ENCODE data around the gene RASSF3. TPM values are rescaled to one million over a fixed set of nuclear protein-coding genes. Genes with fewer than 3 reads are reported as not detected.

RASSF3 gene
- total and polyA plus RNA-seq, 4 donors, result 26.7 to 60.9 (median 33.5) TPM

DNA sequence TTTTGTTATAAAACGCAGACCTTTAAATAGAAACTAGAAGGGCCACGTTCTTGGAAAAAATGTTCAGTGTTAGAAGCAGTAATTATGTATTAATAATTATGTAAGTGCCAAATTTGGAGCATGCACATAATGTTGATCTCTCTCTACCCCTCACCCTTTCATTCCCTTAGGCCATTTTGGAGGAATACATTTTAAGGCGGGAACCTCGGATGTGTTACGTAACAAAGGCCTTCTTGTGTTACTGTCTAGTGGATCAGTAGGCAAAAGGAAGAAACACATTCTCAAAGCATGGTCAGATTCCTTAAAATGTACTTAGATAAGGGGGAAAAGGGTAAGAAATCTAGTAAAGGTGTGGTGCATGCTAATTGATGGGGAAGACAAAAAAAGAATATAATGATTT is 52.7 kb downstream of the RASSF3 start:
- no peak for ATAC-seq (ENCODE audit: insufficient read depth, low FRiP score)
- no peak for TF ChIP-seq CTCF (IDR thresholded peaks at IDR 0.05; ENCODE audit: control extremely low read depth, extremely low read depth)
- H3K9ac ChIP-seq (ENCODE audit: insufficient read depth in 1 of 2, low read length in 2 of 2), result no peak overlapping the region
- DNase-seq, result no peak
- 73 to 85% methylated on average over 5 of the region's 5 CpGs for WGBS, 2 donors
- no peak overlapping the region for H3K4me3 ChIP-seq
- H3K4me1 ChIP-seq (ENCODE audit: control insufficient read depth in 5 of 5, insufficient read depth in 5 of 5, low read length in 5 of 5), result peaks cover 9 to 37% (median 19%) of the 10 kb centered on the region in 5 donors
- H3K27ac ChIP-seq (ENCODE audit: low read depth in 1 of 2, low read length in 1 of 2), result no peak overlapping the region
- no peaks in the 10 kb centered on the region for H3K27me3 ChIP-seq (ENCODE audit: control insufficient read depth in 3 of 3, insufficient read depth in 3 of 3, low read length in 2 of 3)
- no peaks in the 10 kb centered on the region for H3K9me3 ChIP-seq (ENCODE audit: control insufficient read depth in 4 of 4, insufficient read depth in 3 of 4, low read length in 3 of 4)
- H3K36me3 ChIP-seq (ENCODE audit: control insufficient read depth in 4 of 4, insufficient read depth in 4 of 4, low read length in 4 of 4), result no peaks in the 10 kb centered on the region

- peak; percentile 13 for ATAC-seq (ENCODE audit: insufficient read depth, low FRiP score)
- no peak for TF ChIP-seq CTCF (IDR thresholded peaks at IDR 0.05; ENCODE audit: control extremely low read depth, extremely low read depth)
- Histone ChIP-seq H3K4me1 (ENCODE audit: control insufficient read depth in 5 of 5, insufficient read depth in 5 of 5, low read length in 5 of 5) (peaks cover 16 to 46% (median 29%) of the 10 kb centered on the region in 5 donors), H3K9ac (ENCODE audit: insufficient read depth in 1 of 2, low read length in 2 of 2) (peak overlapping the region in 1 of 2 donors; percentile 8), H3K36me3 (ENCODE audit: control insufficient read depth in 4 of 4, insufficient read depth in 4 of 4, low read length in 4 of 4) (no peaks in the 10 kb centered on the region), H3K27me3 (ENCODE audit: control insufficient read depth in 3 of 3, insufficient read depth in 3 of 3, low read length in 2 of 3) (no peaks in the 10 kb centered on the region), H3K4me3 (no peak overlapping the region), H3K27ac (ENCODE audit: low read depth in 1 of 2, low read length in 1 of 2) (peak overlapping the region; percentile 56 to 70), H3K9me3 (ENCODE audit: control insufficient read depth in 4 of 4, insufficient read depth in 3 of 4, low read length in 3 of 4) (no peaks in the 10 kb centered on the region)
- DNase-seq, result peak in 2 of 3 donors; percentile 37 to 55
- 38 to 59% methylated on average over 4 of the region's 4 CpGs for WGBS, 2 donors
These were observed 55.2 kb downstream of the RASSF3 start for GRCh38 chr12:64665514-64665913.

- H3K4me3 ChIP-seq, result no peak overlapping the region
- no peak for TF ChIP-seq CTCF (IDR thresholded peaks at IDR 0.05; ENCODE audit: control extremely low read depth, extremely low read depth)
- H3K9me3 ChIP-seq (ENCODE audit: control insufficient read depth in 4 of 4, insufficient read depth in 3 of 4, low read length in 3 of 4), result no peaks in the 10 kb centered on the region
- DNase-seq, result peak in 1 of 3 donors; percentile 55
- H3K9ac ChIP-seq (ENCODE audit: insufficient read depth in 1 of 2, low read length in 2 of 2), result peak overlapping the region in 1 of 2 donors; percentile 8
- no peak for ATAC-seq (ENCODE audit: insufficient read depth, low FRiP score)
- WGBS, 2 donors, result 47 to 75% methylated on average over 3 of the region's 3 CpGs
- peaks cover 22 to 53% (median 31%) of the 10 kb centered on the region in 5 donors for H3K4me1 ChIP-seq (ENCODE audit: control insufficient read depth in 5 of 5, insufficient read depth in 5 of 5, low read length in 5 of 5)
- no peaks in the 10 kb centered on the region for H3K36me3 ChIP-seq (ENCODE audit: control insufficient read depth in 4 of 4, insufficient read depth in 4 of 4, low read length in 4 of 4)
- peak overlapping the region; percentile 56 to 67 for H3K27ac ChIP-seq (ENCODE audit: low read depth in 1 of 2, low read length in 1 of 2)
- H3K27me3 ChIP-seq (ENCODE audit: control insufficient read depth in 3 of 3, insufficient read depth in 3 of 3, low read length in 2 of 3), result no peaks in the 10 kb centered on the region
These were observed 56.0 kb downstream of the RASSF3 start for GRCh38 chr12:64666054-64666914.

All from lung (tissue), 12 donors.